Measurements from ENCODE around the gene ERN1. TPM values are rescaled to one million over a fixed set of nuclear protein-coding genes. Genes with fewer than 3 reads are reported as not detected.

ERN1 gene
- polyA plus RNA-seq, 3 donors = 11.0 to 27.5 (median 13.7) TPM

DNA sequence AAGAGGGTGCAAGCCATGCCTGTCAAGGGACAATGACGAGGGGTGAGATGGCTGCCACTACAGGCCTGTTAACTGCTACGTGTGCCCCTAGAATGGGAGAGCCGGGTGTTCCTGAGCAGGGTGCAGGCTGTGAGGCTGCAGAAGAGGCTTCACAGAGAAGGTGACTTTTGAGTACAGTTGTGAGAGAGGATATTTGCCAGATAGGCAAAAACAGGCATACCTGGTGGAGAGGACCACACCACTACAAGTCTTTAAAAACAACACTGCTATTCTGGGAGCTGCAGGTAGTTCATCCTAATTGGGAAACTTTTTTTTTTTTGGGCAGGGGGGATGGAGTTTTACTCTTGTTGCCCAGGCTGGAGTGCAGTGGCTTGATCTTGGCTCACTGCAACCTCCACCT, 58.8 kb downstream of the ERN1 start:
- peaks cover 8% of the 10 kb centered on the region for H3K79me2 ChIP-seq (ENCODE audit: insufficient read depth, low read length)
- peaks cover 0 to 6% (median 0%) of the 10 kb centered on the region in 3 donors for H3K27me3 Mint-ChIP-seq (ENCODE audit: low read depth in 3 of 3)
- no peak overlapping the region for H2AFZ ChIP-seq (ENCODE audit: insufficient read depth, low read depth, low read length, poor library complexity, severe bottlenecking)
- intact Hi-C loops (cut with micrococcal nuclease) = no loop called here
- H3K4me3 ChIP-seq (replicated peaks in 1 of 3; ENCODE audit: low read depth in 2 of 3, low read length in 3 of 3) = no peak overlapping the region
- H3K4me3 Mint-ChIP-seq = no peak overlapping the region
- H3K27ac Mint-ChIP-seq = no peak overlapping the region
- TF ChIP-seq, protein P1, sequence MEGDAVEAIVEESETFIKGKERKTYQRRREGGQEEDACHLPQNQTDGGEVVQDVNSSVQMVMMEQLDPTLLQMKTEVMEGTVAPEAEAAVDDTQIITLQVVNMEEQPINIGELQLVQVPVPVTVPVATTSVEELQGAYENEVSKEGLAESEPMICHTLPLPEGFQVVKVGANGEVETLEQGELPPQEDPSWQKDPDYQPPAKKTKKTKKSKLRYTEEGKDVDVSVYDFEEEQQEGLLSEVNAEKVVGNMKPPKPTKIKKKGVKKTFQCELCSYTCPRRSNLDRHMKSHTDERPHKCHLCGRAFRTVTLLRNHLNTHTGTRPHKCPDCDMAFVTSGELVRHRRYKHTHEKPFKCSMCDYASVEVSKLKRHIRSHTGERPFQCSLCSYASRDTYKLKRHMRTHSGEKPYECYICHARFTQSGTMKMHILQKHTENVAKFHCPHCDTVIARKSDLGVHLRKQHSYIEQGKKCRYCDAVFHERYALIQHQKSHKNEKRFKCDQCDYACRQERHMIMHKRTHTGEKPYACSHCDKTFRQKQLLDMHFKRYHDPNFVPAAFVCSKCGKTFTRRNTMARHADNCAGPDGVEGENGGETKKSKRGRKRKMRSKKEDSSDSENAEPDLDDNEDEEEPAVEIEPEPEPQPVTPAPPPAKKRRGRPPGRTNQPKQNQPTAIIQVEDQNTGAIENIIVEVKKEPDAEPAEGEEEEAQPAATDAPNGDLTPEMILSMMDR (IDR thresholded peaks at IDR 0.05) = no peak
- H3K36me3 Mint-ChIP-seq = peaks cover 61 to 66% of the 10 kb centered on the region in 2 donors
- H3K27ac ChIP-seq (ENCODE audit: low read depth in 1 of 2, low read length in 2 of 2) = no peak overlapping the region
- WGBS (ENCODE audit: insufficient coverage) = 100% methylated on average over 1 of the region's 3 CpGs
- H3K4me1 Mint-ChIP-seq = peaks cover 46% of the 10 kb centered on the region
- no peak overlapping the region for H3K9ac ChIP-seq (ENCODE audit: insufficient read depth, low read length, poor library complexity, severe bottlenecking)
- H3K9me3 Mint-ChIP-seq = peaks cover 12 to 17% (median 15%) of the 10 kb centered on the region in 7 donors
- peaks cover 58 to 66% of the 10 kb centered on the region in 2 donors for H3K36me3 ChIP-seq (replicated peaks in 1 of 2; ENCODE audit: control insufficient read depth in 1 of 2, insufficient read depth in 2 of 2, low read length in 2 of 2)
- H4K20me1 ChIP-seq (ENCODE audit: insufficient read depth, low read length) = no peaks in the 10 kb centered on the region
- DNase-seq = no peak
- no peak overlapping the region for H3K4me2 ChIP-seq (replicated peaks; ENCODE audit: extremely low read depth, low read length, poor library complexity, severe bottlenecking)
- peaks cover 7 to 16% of the 10 kb centered on the region in 2 donors for H3K9me3 ChIP-seq (replicated peaks in 1 of 2; ENCODE audit: control insufficient read depth in 1 of 2, insufficient read depth in 1 of 2, low read length in 2 of 2)
- H3K27me3 ChIP-seq (ENCODE audit: control insufficient read depth in 2 of 2, insufficient read depth in 2 of 2, low read length in 2 of 2) = no peaks in the 10 kb centered on the region
- H3K4me1 ChIP-seq (ENCODE audit: control insufficient read depth in 1 of 2, insufficient read depth in 2 of 2, low read length in 2 of 2) = peaks cover 34 to 48% of the 10 kb centered on the region in 2 donors

DNA sequence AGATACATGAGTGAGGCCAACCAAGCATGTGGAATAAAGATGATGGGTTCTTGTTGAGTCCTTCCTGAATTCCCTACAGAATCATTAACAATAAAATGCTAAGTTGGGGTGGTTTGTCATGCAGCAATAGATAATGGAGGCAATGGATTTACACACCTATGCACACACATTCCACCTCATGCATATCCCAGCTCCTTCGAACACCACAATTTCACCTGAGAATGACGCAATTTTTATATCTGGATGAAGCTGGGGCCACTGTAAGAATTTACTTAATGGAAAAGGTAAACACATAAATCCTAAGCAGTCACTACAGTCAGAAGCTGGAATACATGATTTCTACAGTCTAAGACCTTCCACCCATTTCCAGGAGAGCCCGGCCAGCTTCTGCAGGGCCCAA, 59.7 kb downstream of the ERN1 start:
- Histone ChIP-seq H3K27me3 (ENCODE audit: control insufficient read depth in 2 of 2, insufficient read depth in 2 of 2, low read length in 2 of 2) (no peaks in the 10 kb centered on the region), H3K4me2 (replicated peaks; ENCODE audit: extremely low read depth, low read length, poor library complexity, severe bottlenecking) (no peak overlapping the region), H3K79me2 (ENCODE audit: insufficient read depth, low read length) (peaks cover 8% of the 10 kb centered on the region), H3K4me3 (replicated peaks in 1 of 3; ENCODE audit: low read depth in 2 of 3, low read length in 3 of 3) (no peak overlapping the region), H3K36me3 (replicated peaks in 1 of 2; ENCODE audit: control insufficient read depth in 1 of 2, insufficient read depth in 2 of 2, low read length in 2 of 2) (peaks cover 64 to 75% of the 10 kb centered on the region in 2 donors), H3K9me3 (replicated peaks in 1 of 2; ENCODE audit: control insufficient read depth in 1 of 2, insufficient read depth in 1 of 2, low read length in 2 of 2) (peaks cover 7 to 16% of the 10 kb centered on the region in 2 donors), H3K4me1 (ENCODE audit: control insufficient read depth in 1 of 2, insufficient read depth in 2 of 2, low read length in 2 of 2) (peaks cover 25 to 39% of the 10 kb centered on the region in 2 donors), H4K20me1 (ENCODE audit: insufficient read depth, low read length) (no peaks in the 10 kb centered on the region), H3K9ac (ENCODE audit: insufficient read depth, low read length, poor library complexity, severe bottlenecking) (no peak overlapping the region), H3K27ac (ENCODE audit: low read depth in 1 of 2, low read length in 2 of 2) (no peak overlapping the region), H2AFZ (ENCODE audit: insufficient read depth, low read depth, low read length, poor library complexity, severe bottlenecking) (no peak overlapping the region)
- Mint-ChIP-seq H3K36me3 (peaks cover 69 to 75% of the 10 kb centered on the region in 2 donors), H3K27ac (no peak overlapping the region), H3K4me3 (no peak overlapping the region), H3K4me1 (peaks cover 37% of the 10 kb centered on the region), H3K9me3 (peaks cover 12 to 17% (median 15%) of the 10 kb centered on the region in 7 donors), H3K27me3 (ENCODE audit: low read depth in 3 of 3) (peaks cover 0 to 4% (median 0%) of the 10 kb centered on the region in 3 donors)
- TF ChIP-seq, protein P1 (IDR thresholded peaks at IDR 0.05) = no peak
- intact Hi-C loops (cut with micrococcal nuclease) = no loop called here
- 100% methylated on average over 1 of the region's 3 CpGs for WGBS (ENCODE audit: insufficient coverage)
- no peak for DNase-seq
